Mesenteric fat pad (tissue), 1 donor: ENCODE results near the gene HIPK1. TPM values are rescaled to one million over a fixed set of nuclear protein-coding genes. Genes with fewer than 3 reads are reported as not detected.

Source experiments
- DNase-seq: peaks from one replicate; pipeline ENCODE4 v3.0.0-alpha.2; 2020; ENCODE audit warnings: low spot score
- total RNA-seq: library from RNA; stranded (reverse); fragmentation: NEBNext Ultra II Directional; extraction: Animal tissue kit (Norgen Biotek cat#: 25700); gene quantifications from one replicate; pipeline ENCODE4 v1.2.1, GENCODE V29; 2021
- donor health status: DM: yes; HTN: yes; CAD: no.

The HIPK1 gene
- total RNA-seq, 1 donor from 2014 or later, result 78.9 TPM

GRCh38 chr1:113913312-113913668 lies 15.8 kb upstream of the HIPK1 start:
- no peak for DNase-seq

DNA sequence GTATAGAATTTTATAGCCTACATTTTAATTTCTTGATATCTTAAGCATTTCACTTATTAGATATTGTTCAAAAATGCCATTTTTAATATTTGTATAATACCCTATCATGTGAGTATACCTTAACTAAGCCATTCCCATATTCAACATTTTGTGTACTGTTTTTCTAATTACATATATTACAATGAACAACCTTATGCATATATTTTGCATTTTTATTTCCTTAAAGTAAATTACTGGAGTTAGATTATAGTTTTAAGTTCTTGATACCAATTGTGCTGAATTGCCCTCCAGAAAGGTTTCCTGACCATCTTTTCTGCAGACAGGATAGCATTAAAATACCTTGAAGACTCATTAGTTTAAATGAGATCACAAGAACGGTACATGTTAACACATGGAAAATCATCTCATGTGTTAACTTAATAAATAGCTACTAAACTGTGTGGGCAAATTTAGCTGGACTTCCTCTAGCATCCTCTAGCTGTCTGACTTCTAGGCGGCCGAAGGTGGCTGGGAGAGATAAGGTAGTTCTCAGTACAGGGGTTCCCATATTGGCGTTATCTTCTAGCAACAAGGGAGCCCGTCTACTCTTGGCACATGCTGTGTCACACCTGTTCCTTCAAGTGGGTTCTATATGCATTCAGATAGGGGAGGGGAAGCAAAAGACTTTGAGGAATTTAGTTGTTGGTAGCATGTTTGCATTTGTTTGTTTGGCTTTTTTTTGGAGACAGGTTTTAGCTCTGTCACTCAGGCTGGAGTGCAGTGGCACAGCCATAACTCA lies 15.0 kb upstream of the HIPK1 start:
- no peak for DNase-seq

- no peak for DNase-seq
These were observed 12.2 kb upstream of the HIPK1 start for GRCh38 chr1:113916974-113917373.

DNA sequence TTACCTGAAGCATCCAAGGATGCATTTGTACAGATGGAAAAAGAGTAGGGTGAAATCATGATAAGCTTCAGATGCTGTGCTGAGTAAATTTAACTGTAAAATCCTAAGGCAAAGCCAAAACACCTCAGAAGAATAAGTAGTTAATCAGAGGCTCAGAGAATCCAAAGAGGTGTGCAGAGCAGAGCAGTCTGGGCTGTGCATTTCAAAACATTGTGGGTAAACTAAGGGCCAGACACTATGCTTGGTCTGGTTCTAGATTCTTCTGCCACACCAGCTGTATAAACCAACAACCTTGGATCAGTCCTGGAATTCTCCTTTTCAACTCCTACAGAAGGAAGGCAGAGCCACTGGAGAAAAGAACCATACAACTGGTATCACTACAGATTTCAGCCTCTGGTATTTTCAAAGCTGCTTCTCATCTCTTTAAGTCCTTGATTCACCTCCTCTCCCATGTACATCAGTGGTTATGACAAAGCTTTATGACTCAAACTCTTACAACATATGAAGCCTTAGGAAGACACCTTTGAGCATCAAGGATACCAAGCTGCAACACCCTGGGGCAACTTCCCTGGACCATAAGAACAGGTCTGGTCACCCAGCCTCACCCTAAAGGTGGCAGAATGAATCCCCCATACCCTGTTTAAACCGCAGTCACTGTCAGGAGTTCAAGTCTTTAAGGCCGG lies 11.6 kb upstream of the HIPK1 start:
- DNase-seq, result no peak

GRCh38 chr1:113918243-113918642 lies 10.9 kb upstream of the HIPK1 start:
- no peak for DNase-seq

DNA sequence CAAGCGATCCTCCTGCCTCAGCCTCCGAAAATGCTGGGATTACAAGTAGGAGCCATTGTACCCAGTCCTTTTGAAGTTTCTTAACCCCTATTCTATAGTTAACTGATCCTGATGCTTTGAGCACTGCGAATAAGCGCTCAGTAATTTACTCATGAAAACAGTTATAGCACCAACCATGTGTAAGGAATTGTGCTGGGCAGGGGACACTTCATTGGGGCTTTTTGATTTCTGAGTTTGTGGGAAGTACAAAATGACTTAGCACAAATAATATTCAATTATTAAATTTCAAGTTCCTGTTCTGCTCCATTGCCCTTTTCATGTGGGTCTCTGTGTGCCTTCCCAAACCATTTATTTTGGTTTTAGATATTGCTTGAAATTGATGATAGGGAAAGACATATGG lies 6.2 kb upstream of the HIPK1 start:
- no peak for DNase-seq

GRCh38 chr1:113924473-113924872 lies 4.7 kb upstream of the HIPK1 start:
- DNase-seq, result no peak

DNA sequence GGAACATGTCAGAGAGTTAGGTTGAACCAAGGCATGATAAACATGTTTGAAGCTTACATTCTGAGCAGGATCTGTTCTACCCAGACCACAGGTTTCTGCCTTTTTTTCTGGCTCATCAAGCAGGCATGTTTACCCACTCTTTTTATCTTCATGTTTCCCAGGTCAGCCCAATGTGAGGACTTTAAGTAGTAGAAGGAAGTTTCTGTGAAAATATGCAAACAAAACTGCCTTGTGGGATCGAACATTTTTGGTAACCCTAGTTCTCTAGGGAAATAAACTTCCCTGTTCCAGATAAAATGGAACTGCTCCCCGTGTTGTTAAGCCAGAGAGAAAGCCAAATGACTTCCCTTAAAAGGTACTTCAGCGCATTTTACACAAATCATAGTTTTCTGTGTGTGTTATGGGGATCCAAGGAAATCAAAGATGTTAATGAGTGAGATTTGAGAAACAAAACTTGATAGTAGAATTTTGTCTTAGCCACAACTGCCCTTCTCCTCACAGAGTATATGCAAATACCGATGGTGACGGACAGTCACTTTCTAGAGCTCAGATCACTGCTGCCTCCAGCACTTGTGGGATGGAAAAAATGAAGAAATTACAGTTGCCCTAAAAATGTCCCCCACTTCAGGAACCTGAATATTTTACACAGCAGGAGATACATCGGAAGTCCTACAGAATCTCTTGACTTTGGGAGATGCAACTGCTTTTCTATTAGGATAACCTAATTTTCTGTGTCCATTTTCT lies 765 bp upstream of the HIPK1 start:
- no peak for DNase-seq

DNA sequence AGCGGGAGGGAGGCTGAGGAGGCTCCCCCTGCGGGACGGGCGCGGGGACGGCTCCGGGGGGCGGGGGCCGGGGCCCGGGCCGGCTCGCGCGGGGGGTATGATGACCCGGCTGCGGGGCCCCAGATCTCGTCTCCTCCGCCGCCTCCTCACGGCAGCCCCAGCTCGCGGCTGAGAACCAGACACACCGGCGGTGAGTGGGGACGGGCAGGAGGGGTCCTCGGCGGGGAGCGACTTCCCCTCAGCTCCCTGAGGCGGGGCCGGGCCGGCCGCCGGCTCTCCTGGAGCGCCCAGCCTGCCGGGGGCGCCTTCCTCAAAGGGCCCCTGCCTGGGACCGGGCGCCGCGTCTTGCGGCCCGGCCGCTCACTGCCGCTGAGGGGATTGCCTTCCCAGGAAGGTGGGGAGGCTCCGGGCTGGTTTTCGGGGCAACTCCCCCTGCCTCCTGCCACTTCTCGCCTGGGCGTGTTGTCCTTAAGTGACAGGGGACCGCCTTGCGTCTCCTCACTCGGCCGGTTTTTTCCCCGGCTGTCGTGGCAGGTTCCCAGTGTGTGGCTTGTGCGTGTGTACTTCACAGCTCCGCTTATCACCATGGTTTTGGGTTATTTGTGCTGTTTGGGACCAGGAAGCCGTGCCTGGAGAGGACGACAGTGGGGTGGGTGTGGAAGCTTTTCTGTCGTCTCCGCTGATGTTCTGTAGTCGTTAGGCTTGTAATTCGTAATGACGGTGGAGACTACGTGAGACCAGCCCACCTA lies 800 bp downstream of the HIPK1 start:
- DNase-seq, result no peak

DNA sequence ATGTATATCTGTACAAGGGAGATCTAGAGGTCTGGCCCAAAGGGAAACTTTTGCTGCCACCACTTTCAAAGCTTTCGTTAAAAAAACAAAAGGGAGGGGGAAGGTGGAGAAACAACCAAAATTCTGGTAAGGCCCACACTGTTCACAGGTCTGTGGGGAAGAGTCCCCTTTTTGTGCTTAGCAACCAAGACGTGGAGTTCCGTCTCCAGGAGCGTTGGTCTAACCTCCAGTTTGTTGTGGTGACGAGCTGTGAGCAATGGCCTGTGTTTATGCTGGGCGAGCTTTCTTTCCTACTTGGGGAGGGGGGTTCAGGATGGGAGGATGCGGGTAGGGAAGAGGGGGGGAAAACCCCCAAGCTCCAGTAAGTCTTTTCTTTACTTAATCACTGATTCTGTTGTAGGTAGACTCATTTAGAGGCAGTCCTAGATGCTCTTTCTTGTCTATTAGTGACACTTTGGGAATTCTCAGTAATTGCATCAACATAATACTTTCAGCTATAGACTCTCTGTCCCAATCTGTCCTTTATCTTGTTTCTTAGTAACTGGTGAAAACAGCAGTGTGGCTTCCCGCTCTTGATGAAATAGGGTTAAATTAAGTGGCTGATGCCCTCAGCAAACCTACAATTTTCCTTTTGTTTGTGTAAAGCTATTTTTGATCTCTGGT lies 1.5 kb downstream of the HIPK1 start:
- no peak for DNase-seq

- DNase-seq, result no peak
These were observed 2.3 kb downstream of the HIPK1 start for GRCh38 chr1:113931451-113931851.

DNA sequence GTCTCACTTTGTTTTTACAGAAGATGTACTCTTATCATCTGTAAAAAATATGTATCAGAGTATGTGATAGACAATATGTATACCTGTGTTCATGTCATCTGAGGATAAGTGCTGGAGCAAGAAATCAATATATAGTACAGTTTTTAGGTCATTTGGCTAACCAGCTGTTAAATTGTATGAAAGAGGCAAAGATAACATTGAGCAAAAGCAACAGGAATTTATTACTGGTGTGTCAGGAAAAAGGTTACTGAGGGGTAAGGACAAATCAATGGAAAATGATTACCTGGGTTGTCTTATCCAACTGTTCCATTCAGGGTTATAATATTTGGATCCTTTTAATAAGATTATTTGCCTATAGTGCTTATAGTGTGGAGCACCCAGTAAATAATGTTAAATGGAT lies 4.9 kb downstream of the HIPK1 start:
- DNase-seq, result no peak

- no peak for DNase-seq
These were observed 5.5 kb downstream of the HIPK1 start for GRCh38 chr1:113934511-113935055.

DNA sequence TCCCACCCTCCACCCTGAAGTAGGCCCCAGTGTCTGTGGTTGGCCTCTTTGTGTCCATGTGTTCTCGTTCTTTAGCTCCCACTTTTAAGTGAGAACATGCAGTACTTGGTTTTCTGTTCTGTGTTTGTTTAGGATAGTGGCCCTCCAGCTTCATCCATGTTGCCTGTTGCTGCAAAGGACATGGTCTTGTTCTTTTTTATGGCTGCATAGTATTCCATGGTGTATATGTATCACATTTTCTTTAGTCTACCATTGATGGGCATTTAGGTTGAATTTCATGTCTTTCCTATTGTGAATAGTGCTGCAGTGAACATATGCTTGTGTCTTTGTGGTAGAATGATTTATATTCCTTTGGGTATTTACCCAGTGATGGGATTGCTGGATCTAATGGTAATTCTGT lies 6.1 kb downstream of the HIPK1 start:
- no peak for DNase-seq

- no peak for DNase-seq
These were observed 6.8 kb downstream of the HIPK1 start for GRCh38 chr1:113935970-113936369.

DNA sequence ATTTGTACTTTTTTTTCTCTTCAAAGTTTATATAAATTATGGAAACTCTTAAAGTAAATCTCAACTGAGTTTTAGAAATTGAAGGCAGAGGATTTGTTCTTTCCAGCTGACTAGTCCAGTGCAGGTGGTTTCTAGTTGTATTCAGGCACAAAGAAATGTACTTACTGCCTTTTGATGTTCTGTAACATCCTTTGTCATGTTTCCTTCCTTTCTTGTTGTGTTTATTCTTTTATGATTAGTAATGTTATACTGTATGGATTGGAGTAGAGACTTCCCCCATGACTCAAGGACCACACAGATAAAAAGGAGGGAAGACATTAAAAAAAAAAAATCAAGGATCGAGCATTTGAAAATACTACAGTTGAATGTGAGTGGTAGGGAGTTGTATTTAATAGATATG lies 8.0 kb downstream of the HIPK1 start:
- no peak for DNase-seq

DNA sequence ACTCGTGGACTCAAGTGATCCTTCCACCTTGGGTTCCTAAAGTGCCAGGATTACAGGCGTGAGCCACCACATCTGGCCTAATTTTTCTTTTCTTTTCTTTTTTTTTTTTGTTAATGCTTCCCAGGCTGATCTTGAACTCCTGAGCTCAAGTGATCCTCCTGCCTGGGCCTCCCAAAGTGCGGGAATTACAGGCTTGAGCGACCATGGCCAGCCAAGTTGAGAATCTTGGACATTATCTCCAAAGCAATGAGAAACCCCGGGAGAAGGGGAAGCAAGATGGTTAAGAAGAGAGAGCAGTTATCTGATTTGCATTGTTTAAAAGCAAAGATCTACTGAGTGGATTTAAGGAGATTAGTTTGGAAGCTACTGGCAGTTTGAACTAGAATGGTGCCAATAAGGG lies 9.1 kb downstream of the HIPK1 start:
- no peak for DNase-seq

DNA sequence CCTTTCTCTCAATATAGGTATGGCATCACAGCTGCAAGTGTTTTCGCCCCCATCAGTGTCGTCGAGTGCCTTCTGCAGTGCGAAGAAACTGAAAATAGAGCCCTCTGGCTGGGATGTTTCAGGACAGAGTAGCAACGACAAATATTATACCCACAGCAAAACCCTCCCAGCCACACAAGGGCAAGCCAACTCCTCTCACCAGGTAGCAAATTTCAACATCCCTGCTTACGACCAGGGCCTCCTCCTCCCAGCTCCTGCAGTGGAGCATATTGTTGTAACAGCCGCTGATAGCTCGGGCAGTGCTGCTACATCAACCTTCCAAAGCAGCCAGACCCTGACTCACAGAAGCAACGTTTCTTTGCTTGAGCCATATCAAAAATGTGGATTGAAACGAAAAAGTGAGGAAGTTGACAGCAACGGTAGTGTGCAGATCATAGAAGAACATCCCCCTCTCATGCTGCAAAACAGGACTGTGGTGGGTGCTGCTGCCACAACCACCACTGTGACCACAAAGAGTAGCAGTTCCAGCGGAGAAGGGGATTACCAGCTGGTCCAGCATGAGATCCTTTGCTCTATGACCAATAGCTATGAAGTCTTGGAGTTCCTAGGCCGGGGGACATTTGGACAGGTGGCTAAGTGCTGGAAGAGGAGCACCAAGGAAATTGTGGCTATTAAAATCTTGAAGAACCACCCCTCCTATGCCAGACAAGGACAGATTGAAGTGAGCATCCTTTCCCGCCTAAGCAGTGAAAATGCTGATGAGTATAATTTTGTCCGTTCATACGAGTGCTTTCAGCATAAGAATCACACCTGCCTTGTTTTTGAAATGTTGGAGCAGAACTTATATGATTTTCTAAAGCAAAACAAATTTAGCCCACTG lies 11.5 kb downstream of the HIPK1 start:
- DNase-seq, result no peak

GRCh38 chr1:113941245-113941559 lies 12.1 kb downstream of the HIPK1 start:
- no peak for DNase-seq

DNA sequence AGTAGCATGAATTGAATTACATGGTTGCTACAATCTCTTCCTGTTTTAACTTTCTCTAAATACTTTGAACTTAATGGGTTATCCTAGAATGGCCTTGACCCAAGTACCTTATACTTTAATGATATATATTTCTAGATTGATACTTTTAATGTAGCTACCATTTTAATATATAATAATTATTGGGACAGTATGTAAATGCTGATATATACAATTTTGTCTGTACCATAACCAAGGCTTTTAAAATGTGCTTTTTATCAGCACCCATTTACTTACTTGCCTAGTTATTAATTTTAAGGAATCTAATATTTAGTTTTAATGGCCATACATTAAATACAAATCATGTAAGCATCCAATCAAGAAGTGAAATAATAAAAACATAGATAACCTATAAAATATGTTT lies 13.4 kb downstream of the HIPK1 start:
- DNase-seq, result no peak
